Right kidney (tissue), 1 donor: Measurements from ENCODE around the gene ADTRP.

ENCODE experiments used
- DNase-seq: peaks from one replicate; pipeline ENCODE4 v3.0.0-alpha.2; 2016

The ADTRP gene

GRCh38 chr6:11755725-11756124 lies 22.9 kb downstream of the ADTRP start:
- no peak for DNase-seq

DNA sequence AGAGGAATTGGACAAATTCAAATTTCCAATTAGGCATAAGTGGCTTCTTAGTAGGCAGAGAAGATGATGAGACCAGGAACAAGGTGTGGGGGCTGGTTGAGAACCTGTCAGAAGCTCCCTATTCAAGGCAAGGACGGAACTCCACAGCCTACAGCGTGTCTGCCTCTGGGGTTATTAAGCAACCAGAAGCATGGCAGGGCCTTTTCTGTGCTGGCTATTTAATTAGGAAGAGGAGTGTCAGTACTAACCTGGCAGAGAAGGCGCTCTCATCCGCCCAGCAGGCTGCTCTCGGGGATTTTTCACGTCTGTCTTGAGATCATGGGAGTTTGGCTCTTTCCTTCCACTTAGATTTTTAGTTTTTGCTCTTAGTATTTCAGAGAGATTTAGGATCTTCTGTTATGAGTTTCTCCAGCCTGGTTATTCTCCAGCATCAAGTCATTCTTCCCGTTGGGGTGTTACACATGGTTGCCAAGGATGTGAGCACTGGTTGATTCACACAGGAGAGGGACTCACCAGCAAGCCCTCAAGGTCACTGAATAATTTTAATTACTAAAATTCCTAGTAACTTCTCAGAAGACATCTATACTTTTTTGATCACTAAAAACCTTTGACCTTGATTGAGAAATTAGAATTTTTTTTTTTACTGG lies 23.9 kb downstream of the ADTRP start:
- DNase-seq = no peak

- no peak for DNase-seq
These were observed 24.8 kb downstream of the ADTRP start for GRCh38 chr6:11753798-11754197.

GRCh38 chr6:11752360-11752759 lies 26.2 kb downstream of the ADTRP start:
- no peak for DNase-seq

DNA sequence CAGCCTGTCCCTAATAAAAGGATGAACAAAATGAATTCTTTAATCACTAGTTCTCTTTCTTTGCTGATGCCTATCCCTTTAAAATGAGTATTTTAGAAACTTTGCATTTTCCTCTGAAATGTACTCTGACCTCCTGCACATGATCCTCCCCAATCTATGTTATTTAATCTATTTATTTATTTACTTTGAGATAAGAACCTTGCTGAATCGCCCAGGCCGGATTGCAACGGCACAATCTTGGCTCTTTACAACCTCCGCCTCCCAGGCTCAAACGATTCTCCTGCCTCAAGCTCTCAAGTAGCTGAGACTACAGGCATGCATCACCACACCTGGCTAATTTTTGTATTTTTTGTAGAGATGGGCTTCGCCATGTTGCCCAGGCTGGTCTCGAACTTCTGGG lies 27.9 kb downstream of the ADTRP start:
- DNase-seq = no peak

DNA sequence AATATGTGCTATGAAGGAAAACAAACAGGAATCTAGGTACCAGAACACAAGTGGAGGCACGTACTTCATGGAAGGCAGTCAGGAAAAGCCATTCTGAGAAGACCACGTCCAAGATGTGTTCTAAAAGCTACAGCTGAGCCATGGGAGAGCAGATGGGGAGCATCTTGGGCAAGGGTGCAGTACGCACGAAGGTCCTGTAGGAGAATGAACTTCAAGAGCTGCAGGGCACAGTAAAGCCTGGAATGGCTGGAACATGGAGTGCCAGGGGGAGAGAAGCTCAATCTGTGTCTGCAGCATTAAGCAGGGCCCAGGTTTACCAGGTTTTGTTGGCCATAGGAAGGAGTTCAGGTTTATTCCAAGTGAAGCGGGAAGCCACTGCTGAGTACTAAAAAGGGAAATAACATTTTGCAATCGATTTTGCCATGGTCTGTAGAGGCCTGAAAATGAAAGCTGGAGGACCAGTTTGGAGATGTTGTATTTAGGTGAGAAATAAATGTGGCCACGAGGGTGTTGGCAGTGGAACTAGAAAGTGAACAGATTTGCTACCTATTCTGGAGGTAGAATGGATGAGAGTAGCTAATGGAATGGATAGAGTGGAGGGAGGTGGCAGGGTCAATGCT lies 29.9 kb downstream of the ADTRP start:
- DNase-seq = no peak

GRCh38 chr6:11747021-11747420 lies 31.6 kb downstream of the ADTRP start:
- no peak for DNase-seq

DNA sequence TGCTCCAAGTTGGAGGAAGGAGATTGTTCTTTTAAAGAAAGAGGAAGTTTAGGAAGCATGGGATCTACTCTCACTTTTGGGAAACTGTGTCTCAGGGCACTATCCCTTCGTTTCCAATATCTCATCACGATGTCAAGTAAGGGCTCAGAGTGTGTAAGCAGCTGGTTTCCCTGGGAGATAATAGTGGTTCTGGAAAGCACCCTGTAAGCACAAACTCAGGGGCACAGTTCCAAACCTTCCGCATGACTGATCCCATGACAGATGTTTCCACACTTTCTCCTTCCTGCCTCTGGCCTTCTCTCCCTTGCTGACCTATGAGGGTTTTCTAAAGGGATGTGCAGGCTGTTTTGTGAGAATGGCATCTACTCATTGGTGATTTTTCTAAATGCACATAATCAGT lies 33.9 kb downstream of the ADTRP start:
- DNase-seq = no peak

DNA sequence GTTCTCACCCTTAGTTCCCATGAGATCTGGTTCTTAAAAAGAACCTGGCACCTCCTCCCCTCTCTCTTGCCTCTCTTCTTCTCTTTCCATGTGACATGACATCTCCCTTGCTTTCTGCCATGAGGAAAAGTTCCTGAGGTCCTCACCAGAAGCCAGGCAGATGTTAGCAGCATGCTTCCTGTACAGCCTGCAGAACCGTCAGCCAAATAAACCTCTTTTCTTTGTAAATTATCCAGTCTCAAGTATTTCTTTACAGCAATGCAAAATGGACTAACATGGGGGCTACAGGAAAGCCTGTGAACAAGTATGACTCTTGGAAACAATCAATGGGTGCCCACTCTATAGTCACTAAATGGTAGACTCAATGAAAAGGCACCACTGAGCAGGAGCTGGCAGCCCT lies 34.5 kb downstream of the ADTRP start:
- DNase-seq = no peak

- no peak for DNase-seq
These were observed 37.7 kb downstream of the ADTRP start for GRCh38 chr6:11740875-11741274.

- no peak for DNase-seq
These were observed 39.8 kb downstream of the ADTRP start for GRCh38 chr6:11738661-11739375.

DNA sequence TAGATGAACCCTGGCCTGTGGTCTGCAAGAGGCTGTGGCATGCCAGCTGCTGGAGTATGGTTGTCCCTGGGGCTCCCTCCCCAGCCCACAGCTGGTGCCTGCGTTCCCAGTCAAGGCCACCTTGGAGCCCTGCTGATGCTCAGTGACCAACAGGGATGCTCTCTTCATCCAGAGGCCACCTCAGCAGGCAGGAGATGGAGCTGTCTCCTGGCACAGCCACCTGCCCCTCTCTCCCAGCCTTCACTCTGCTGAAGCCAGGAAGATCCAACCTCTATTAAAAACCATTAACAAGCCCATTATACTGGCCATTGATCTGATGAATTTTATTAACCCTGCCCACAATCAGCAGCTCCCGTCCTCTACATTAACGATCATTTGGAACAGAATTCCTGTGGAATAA lies 40.4 kb downstream of the ADTRP start:
- DNase-seq = peak; percentile 41

GRCh38 chr6:11736601-11737000 lies 42.0 kb downstream of the ADTRP start:
- DNase-seq = no peak

GRCh38 chr6:11734861-11735613 lies 43.6 kb downstream of the ADTRP start:
- DNase-seq = no peak

GRCh38 chr6:11732036-11732631 lies 46.5 kb downstream of the ADTRP start:
- no peak for DNase-seq

DNA sequence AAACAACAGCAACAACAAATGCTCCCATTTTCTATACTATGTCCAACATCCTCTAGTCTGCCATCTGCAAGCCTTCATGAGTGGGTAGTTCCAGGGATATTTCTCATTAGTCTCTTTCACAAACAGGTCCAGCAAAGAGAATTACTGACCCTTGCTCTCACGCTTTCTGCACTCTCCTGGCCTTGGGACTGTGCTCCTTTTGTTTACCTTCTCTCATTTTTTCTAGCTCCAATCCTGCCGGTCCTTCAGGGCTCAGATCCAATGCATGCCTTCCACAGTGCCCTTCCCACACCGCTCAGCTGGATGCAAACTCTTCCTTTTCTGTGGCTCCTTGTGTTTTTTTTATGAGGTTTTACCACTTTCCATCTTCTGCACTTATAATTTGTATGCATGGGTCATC lies 47.2 kb downstream of the ADTRP start:
- DNase-seq = no peak

DNA sequence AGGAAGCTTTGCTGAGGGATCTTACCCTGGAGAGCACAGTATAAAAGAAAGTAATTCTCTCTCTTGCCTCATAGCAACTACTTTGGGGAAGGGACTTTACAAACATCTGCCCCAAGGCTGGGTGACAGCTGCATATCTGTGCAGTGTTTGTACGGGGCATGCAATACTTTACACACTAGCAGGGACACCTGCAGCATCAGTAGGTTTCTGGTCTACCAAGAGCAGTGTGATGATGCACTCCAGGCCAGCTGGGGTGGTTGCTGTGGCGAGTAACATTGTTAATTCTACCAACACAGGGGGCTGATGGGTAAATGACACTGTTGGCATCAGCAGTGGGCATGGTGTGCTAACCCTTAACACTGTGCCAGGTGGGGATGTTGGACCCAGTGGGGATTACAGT lies 48.0 kb downstream of the ADTRP start:
- no peak for DNase-seq

- DNase-seq = no peak
These were observed 49.5 kb downstream of the ADTRP start for GRCh38 chr6:11729076-11729475.

GRCh38 chr6:11727998-11728961 lies 50.3 kb downstream of the ADTRP start:
- DNase-seq = no peak

DNA sequence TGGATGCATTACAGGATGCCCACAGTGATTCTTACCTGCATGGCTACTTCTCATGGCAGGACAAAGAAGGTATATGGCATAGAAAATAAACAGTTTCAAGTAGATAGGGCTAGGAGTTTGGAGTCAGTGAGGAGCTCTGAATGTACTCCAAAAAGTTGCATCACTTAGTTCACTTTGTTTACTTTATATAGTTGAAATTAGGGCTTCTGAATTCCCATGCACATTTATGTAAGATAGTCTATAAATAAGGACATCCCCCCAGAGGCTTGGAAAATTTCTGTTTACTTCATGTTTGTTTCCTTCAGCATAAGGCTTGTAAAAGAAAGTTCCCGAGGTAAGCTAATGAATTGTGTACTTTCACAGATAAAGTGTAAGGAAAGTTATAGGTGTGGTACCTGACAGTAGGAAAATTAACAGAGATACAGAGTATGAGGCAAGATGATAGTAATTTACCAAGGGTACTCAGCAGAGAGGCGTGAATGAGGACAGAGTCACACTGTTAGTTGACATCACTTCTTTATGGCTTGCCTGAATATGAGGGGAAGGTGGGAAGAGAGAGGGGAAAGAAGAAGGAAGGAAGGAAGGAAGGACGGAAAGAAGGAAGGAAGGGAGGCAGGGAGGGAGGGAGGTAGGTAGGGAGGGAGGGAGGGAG lies 51.1 kb downstream of the ADTRP start:
- no peak for DNase-seq

DNA sequence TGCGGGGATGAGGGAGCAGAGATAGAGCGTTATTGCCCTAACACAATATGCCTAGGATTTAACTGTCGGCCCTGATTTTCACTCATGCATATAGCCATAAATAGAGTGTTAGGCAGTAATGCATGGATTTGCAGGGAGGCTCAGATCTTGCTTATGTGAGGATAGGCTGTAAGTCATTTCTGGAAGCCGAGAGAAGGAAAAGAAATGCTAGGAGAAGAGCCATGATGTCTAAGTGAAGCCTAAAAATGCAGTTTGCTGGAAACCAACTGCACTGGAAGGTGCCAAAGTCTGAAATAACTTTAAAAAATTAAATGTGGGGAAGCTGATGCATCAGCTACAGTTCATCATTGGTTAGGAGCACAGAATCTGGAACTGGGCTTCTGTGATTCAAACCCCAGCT lies 54.3 kb downstream of the ADTRP start:
- no peak for DNase-seq
